ENCODE data around the gene SMCR8. TPM values are rescaled to one million over a fixed set of nuclear protein-coding genes. Genes with fewer than 3 reads are reported as not detected.

SMCR8 gene
- total and polyA plus RNA-seq, 9 of the 15 experiments (the other 6 are each of a cell fraction or from before 2014, with no cell fraction given), result 0.25 to 8.8 (median 4.9) TPM

DNA sequence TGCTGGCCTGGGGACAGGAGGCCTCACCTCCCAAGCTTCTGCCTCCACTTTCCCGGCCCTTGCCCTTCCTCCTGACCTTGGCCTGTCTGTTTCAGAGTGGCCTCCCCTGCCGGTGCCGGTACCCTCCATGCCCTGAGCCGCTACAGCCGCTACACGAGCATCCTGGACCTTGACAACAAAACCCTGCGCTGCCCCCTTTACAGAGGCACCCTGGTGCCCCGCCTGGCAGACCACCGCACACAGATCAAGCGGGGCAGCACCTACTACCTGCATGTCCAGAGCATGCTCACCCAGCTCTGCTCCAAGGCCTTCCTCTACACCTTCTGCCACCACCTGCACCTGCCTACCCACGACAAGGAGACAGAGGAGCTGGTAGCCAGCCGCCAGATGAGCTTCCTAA is 7.4 kb downstream of the SMCR8 start:
- peaks cover 42% of the 10 kb centered on the region; the same call in 2 of the 3 replicates for H3K36me3 ChIP-seq (ENCODE audit: control insufficient read depth, insufficient read depth, low read length)

More for the DNA sequence above, 7.4 kb downstream of the SMCR8 start:
- H3K27me3 ChIP-seq (ENCODE audit: control insufficient read depth in 2 of 2, insufficient read depth in 2 of 2, low read length in 2 of 2), result no peaks in the 10 kb centered on the region
- no peak overlapping the region for H2AFZ ChIP-seq (ENCODE audit: low read depth, low read length)
- H3K4me1 ChIP-seq (replicated peaks in 1 of 2; ENCODE audit: control insufficient read depth in 2 of 2, insufficient read depth in 2 of 2, low read length in 2 of 2), result peaks cover 7 to 17% of the 10 kb centered on the region in 2 experiments; a peak in 4 of 5 replicates
- no peaks in the 10 kb centered on the region for H3K9me3 ChIP-seq (replicated peaks; ENCODE audit: control insufficient read depth, insufficient read depth, low read depth, low read length)
- no peak for DNase-seq (ENCODE audit: extremely low read depth in 1 of 4, low spot score in 3 of 4)
- intact Hi-C loops (cut with micrococcal nuclease), result loop anchor here (10.0 kb wide), 1 partner anchor 178 kb away; no protein-coding TSS in a partner anchor
- peaks cover 14% of the 10 kb centered on the region; the same call in 2 of the 3 replicates for H3K79me2 ChIP-seq (ENCODE audit: control insufficient read depth, insufficient read depth, low read length)
- no peak overlapping the region for H3K4me2 ChIP-seq (ENCODE audit: insufficient read depth, low read length)
- H3K9ac ChIP-seq (ENCODE audit: insufficient read depth in 1 of 2, low read depth in 2 of 2, low read length in 2 of 2), result no peak overlapping the region
- H3K4me3 ChIP-seq, result no peak overlapping the region
- 96% methylated on average over 6 of the region's 12 CpGs for WGBS (ENCODE audit: insufficient coverage, low coverage, missing lambda C conversion rate)
- in situ Hi-C loops (cut with MboI), result no loop called here
- no peak overlapping the region for H3K27ac ChIP-seq (ENCODE audit: extremely low read depth, low read depth, low read length)
- no peaks in the 10 kb centered on the region for H3K9me1 ChIP-seq (ENCODE audit: control insufficient read depth, insufficient read depth, low read length)
- TF ChIP-seq, protein P1, sequence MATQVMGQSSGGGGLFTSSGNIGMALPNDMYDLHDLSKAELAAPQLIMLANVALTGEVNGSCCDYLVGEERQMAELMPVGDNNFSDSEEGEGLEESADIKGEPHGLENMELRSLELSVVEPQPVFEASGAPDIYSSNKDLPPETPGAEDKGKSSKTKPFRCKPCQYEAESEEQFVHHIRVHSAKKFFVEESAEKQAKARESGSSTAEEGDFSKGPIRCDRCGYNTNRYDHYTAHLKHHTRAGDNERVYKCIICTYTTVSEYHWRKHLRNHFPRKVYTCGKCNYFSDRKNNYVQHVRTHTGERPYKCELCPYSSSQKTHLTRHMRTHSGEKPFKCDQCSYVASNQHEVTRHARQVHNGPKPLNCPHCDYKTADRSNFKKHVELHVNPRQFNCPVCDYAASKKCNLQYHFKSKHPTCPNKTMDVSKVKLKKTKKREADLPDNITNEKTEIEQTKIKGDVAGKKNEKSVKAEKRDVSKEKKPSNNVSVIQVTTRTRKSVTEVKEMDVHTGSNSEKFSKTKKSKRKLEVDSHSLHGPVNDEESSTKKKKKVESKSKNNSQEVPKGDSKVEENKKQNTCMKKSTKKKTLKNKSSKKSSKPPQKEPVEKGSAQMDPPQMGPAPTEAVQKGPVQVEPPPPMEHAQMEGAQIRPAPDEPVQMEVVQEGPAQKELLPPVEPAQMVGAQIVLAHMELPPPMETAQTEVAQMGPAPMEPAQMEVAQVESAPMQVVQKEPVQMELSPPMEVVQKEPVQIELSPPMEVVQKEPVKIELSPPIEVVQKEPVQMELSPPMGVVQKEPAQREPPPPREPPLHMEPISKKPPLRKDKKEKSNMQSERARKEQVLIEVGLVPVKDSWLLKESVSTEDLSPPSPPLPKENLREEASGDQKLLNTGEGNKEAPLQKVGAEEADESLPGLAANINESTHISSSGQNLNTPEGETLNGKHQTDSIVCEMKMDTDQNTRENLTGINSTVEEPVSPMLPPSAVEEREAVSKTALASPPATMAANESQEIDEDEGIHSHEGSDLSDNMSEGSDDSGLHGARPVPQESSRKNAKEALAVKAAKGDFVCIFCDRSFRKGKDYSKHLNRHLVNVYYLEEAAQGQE (IDR thresholded peaks at IDR 0.05; ENCODE audit: borderline replicate concordance), result no peak
- TF ChIP-seq, protein P1 (CRISPR knock-in tag; IDR thresholded peaks at IDR 0.05; ENCODE audit: low read depth), result no peak
- TF ChIP-seq ZNF785 (CRISPR knock-in tag; IDR thresholded peaks at IDR 0.05), result no peak
- TF ChIP-seq HDAC1 (IDR thresholded peaks at IDR 0.05), result no peak
- TF ChIP-seq POLR2G (IDR thresholded peaks at IDR 0.05; ENCODE audit: low read depth, low read length), result 0 out of 2 replicates have a peak, but pooled peaks have one; percentile 28
- no peak for TF ChIP-seq TGIF2 (CRISPR knock-in tag; IDR thresholded peaks at IDR 0.05)
- ATAC-seq, result no peak
- ChIA-PET CTCF (ENCODE audit: low intra/inter-chr PET ratio) (no interaction called here), POLR2A (no interaction called here)
- FAIRE-seq, result no peak
- no TSS peak for BruUV-seq (replicated peaks)
- H4K20me1 ChIP-seq (replicated peaks; ENCODE audit: control insufficient read depth, insufficient read depth, low read length), result peaks cover 8% of the 10 kb centered on the region

All from K562 (cell line).